Endothelial cell of umbilical vein (primary cell): Measurements from ENCODE around the gene EPHA5. TPM values are rescaled to one million over a fixed set of nuclear protein-coding genes. Genes with fewer than 3 reads are reported as not detected.

Experiments
- BruUV-seq: library from RNA; stranded (reverse); fragments of 400-500 nt; replicated peaks from 2 replicates; lab custom pipeline; 2021; lab: Mats Ljungman, UMichigan
- CTCF ChIA-PET: fragments of 300-600, 350-600 bp; sonication (Branson Sonifier 250); formaldehyde crosslinking; loops from one replicate; lab custom pipeline; 2021; ENCODE audit warnings: antibody characterized with exemption, inconsistent platforms; lab: Charles Lee
- POLR2A ChIA-PET: fragments of 300-600, 350-600 bp; sonication (Branson Sonifier 250); formaldehyde crosslinking; loops from one replicate; lab custom pipeline; 2021; ENCODE audit warnings: antibody characterized with exemption, inconsistent platforms; lab: Charles Lee
- DNase-seq: peaks from one replicate; pipeline ENCODE4 v3.0.0-alpha.2; 2011; ENCODE audit warnings: low read depth, low spot score
- FAIRE-seq: peaks from 2 replicates; lab custom pipeline; 2011; peaks lifted over from hg19 to GRCh38; lab: Jason Lieb, UNC
- H2AFZ ChIP-seq: 2 replicates; pipeline ENCODE4 v1.6.0; 2012; ENCODE audit warnings: low read depth, low read length, control low read depth, inconsistent platforms
- H3K27ac ChIP-seq: 2 replicates; pipeline ENCODE4 v1.5.1; 2011; ENCODE audit warnings: low read depth, mild to moderate bottlenecking, control low read depth, low read length, moderate library complexity; ENCODE audit not compliant: insufficient read depth
- H3K27me3 ChIP-seq, 2 experiments: 2 replicates each; pipeline versions ENCODE4 v1.6.0 to v1.6.1; 2011; ENCODE audit warnings: low read length in 2 of 2, mixed read lengths in 1 of 2; ENCODE audit not compliant: control insufficient read depth in 2 of 2, insufficient read depth in 2 of 2
- H3K36me3 ChIP-seq, 2 experiments: 2 replicates in 1 of 2; 3 replicates in 1 of 2; pipeline ENCODE4 v1.5.1; 2011; ENCODE audit warnings: low read length in 2 of 2, mild to moderate bottlenecking in 1 of 2, moderate library complexity in 1 of 2; ENCODE audit not compliant: control insufficient read depth in 2 of 2, insufficient read depth in 2 of 2; ENCODE audit errors: extremely low read depth in 1 of 2
- H3K4me1 ChIP-seq: 3 replicates; pipeline ENCODE4 v1.5.1; 2011; ENCODE audit warnings: mild to moderate bottlenecking, low read length; ENCODE audit not compliant: control insufficient read depth, insufficient read depth; ENCODE audit errors: extremely low read depth
- H3K4me2 ChIP-seq: 2 replicates; pipeline ENCODE4 v1.6.1; 2011; ENCODE audit warnings: low read length, control low read depth, mixed read lengths; ENCODE audit not compliant: insufficient read depth
- H3K4me3 ChIP-seq, 3 experiments: fragments of 200-600 bp in 1 of 3; sonication (generic), shearing (Covaris generic) in 1 of 3; replicated peaks in 1 of 3; 2 replicates each; pipeline ENCODE4 v1.5.1; 2011 to 2016; ENCODE audit warnings: control low read depth in 3 of 3, low read length in 3 of 3, mild to moderate bottlenecking in 2 of 3, inconsistent platforms in 1 of 3, low read depth in 1 of 3, moderate library complexity in 1 of 3; ENCODE audit not compliant: insufficient read depth in 1 of 3
- H3K79me2 ChIP-seq: 2 replicates; pipeline ENCODE4 v1.6.0; 2012; ENCODE audit warnings: low read length, inconsistent platforms; ENCODE audit not compliant: control insufficient read depth, insufficient read depth
- H3K9ac ChIP-seq: replicated peaks from 2 replicates; pipeline ENCODE3; 2011; ENCODE audit warnings: low read length, control low read depth; ENCODE audit not compliant: insufficient read depth; ENCODE audit errors: extremely low read depth
- H3K9me1 ChIP-seq: replicated peaks from 3 replicates; pipeline ENCODE4 v1.6.0; 2011; ENCODE audit warnings: mild to moderate bottlenecking, low read length; ENCODE audit not compliant: control insufficient read depth, insufficient read depth; ENCODE audit errors: extremely low read depth
- H3K9me3 ChIP-seq: replicated peaks from 2 replicates; pipeline ENCODE4 v1.5.1; 2012; ENCODE audit warnings: low read length, inconsistent platforms; ENCODE audit not compliant: control insufficient read depth, insufficient read depth
- H4K20me1 ChIP-seq: replicated peaks from 2 replicates; pipeline ENCODE3; 2011; ENCODE audit warnings: mild to moderate bottlenecking, low read length; ENCODE audit not compliant: control insufficient read depth, insufficient read depth; ENCODE audit errors: extremely low read depth
- EZH2 ChIP-seq: IDR thresholded peaks from 2 replicates; pipeline ENCODE4 v1.6.1; 2012; ENCODE audit warnings: borderline replicate concordance, low read depth, mild to moderate bottlenecking, moderate library complexity, low read length, inconsistent platforms; ENCODE audit not compliant: severe bottlenecking
- FOS ChIP-seq: IDR thresholded peaks from 2 replicates; pipeline ENCODE4 v1.6.1; 2011; ENCODE audit warnings: mild to moderate bottlenecking, low read length, moderate library complexity, borderline replicate concordance; ENCODE audit not compliant: insufficient read depth
- GATA2 ChIP-seq: IDR thresholded peaks from 2 replicates; pipeline ENCODE4 v1.7.0; 2011; ENCODE audit warnings: low read depth, mild to moderate bottlenecking, moderate library complexity, mixed read lengths, low read length; ENCODE audit not compliant: insufficient read length, insufficient read depth
- JUN ChIP-seq: IDR thresholded peaks from 2 replicates; pipeline ENCODE4 v1.6.1; 2011; ENCODE audit warnings: borderline replicate concordance, low read depth; ENCODE audit not compliant: insufficient read length, insufficient read depth
- MYC ChIP-seq: IDR thresholded peaks from one replicate; pipeline ENCODE4 v1.6.1; 2011; ENCODE audit warnings: mild to moderate bottlenecking, low read depth, low read length
- POLR2A ChIP-seq: IDR thresholded peaks from 2 replicates; pipeline ENCODE4 v1.6.1; 2012; ENCODE audit warnings: low read depth, mild to moderate bottlenecking, control low read depth, low read length
- POLR2AphosphoS5 ChIP-seq: IDR thresholded peaks from 2 replicates; pipeline ENCODE4 v1.6.1; 2012; ENCODE audit warnings: low read depth, mild to moderate bottlenecking, control low read depth, low read length, moderate library complexity; ENCODE audit not compliant: insufficient read depth
- dilution Hi-C: fragments of 300-500 bp; cut with MboI; formaldehyde crosslinking; loops from one replicate; pipeline ENCODE4 v1.15.0; 2019; ENCODE audit warnings: low sequenced_read_pairs; ENCODE audit not compliant: extremely low pct_ligation_motif_present
- intact Hi-C: fragments of 100-400 bp; cut with micrococcal nuclease; formaldehyde crosslinking; loops from one replicate; pipeline ENCODE4 v1.10.0; 2022
- polyA plus RNA-seq, 4 experiments: library from polyadenylated mRNA; depleted of rRNA in 3 of 4; stranded (reverse) in 3 of 4; unstranded in 1 of 4; fragments of >200 nt; gene quantifications; 2 replicates each; pipeline versions ENCODE4 v1.2.1 to v1.2.3, GENCODE V29; 2011 to 2012; ENCODE audit warnings: missing spikeins in 1 of 4
- total RNA-seq: library from RNA; stranded (reverse); gene quantifications from 2 replicates; pipeline ENCODE4 v1.2.3, GENCODE V29; 2021
- TF ChIP-seq, protein P1 (sequence below): IDR thresholded peaks from 2 replicates; pipeline ENCODE4 v1.6.1; 2011; ENCODE audit not compliant: insufficient read depth, insufficient read length
- TF ChIP-seq, protein P2 (sequence below), 2 donors: IDR thresholded peaks; 1 replicate in 1 of 2; 2 replicates in 1 of 2; pipeline ENCODE4 v1.5.1; 2011; ENCODE audit warnings: low read length in 2 of 2, mild to moderate bottlenecking in 2 of 2, moderate library complexity in 2 of 2, control low read depth in 1 of 2, inconsistent platforms in 1 of 2, low read depth in 1 of 2; ENCODE audit not compliant: insufficient read depth in 1 of 2; ENCODE audit errors: extremely low read depth in 1 of 2

The EPHA5 gene
- total and polyA plus RNA-seq, 2 donors (not counting 3 experiments of a cell fraction or from before 2014, with no cell fraction given) = 0.31 to 0.39 TPM

DNA sequence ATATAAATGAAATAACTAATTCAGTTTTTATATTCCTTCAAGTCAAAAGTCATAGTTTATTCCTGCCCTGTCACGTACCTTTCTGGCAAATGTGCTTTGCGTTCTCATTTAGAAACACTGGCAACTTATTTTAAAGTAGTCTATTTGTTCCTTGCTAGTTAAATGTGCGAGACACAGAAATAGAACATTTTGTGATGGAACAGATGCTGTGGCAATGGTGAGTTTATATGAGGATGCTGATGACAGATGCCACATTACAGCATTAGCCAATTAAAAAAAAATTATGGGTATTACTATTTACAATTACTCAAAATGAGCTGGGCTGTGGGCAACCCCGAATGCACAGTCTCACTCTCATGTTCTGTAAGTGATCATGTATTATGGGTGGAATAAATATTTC, 26.1 kb upstream of the EPHA5 start:
- Histone ChIP-seq H3K4me2 (no peak overlapping the region), H3K4me3 (no peak overlapping the region), H3K27ac (no peak overlapping the region), H3K36me3 (no peaks in the 10 kb centered on the region), H3K79me2 (no peaks in the 10 kb centered on the region), H3K4me1 (no peaks in the 10 kb centered on the region), H3K9me1 (no peaks in the 10 kb centered on the region), H3K9me3 (no peaks in the 10 kb centered on the region), H3K27me3 (no peaks in the 10 kb centered on the region), H4K20me1 (no peaks in the 10 kb centered on the region), H3K9ac (no peak overlapping the region), H2AFZ (no peak overlapping the region)
- BruUV-seq = no TSS peak
- FAIRE-seq = no peak
- CTCF ChIA-PET = interaction anchor here (1.4 kb wide), 1 partner anchor 17 kb away, joined by 4 read pairs; no protein-coding TSS in a partner anchor
- intact Hi-C loops = no loop called here
- POLR2A ChIA-PET = no interaction called here
- no peak for DNase-seq
- TF ChIP-seq GATA2 = no peak
- TF ChIP-seq JUN = no peak
- no peak for TF ChIP-seq POLR2A
- TF ChIP-seq POLR2AphosphoS5 = no peak
- TF ChIP-seq, protein P1, sequence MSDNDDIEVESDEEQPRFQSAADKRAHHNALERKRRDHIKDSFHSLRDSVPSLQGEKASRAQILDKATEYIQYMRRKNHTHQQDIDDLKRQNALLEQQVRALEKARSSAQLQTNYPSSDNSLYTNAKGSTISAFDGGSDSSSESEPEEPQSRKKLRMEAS = no peak
- TF ChIP-seq, protein P2, sequence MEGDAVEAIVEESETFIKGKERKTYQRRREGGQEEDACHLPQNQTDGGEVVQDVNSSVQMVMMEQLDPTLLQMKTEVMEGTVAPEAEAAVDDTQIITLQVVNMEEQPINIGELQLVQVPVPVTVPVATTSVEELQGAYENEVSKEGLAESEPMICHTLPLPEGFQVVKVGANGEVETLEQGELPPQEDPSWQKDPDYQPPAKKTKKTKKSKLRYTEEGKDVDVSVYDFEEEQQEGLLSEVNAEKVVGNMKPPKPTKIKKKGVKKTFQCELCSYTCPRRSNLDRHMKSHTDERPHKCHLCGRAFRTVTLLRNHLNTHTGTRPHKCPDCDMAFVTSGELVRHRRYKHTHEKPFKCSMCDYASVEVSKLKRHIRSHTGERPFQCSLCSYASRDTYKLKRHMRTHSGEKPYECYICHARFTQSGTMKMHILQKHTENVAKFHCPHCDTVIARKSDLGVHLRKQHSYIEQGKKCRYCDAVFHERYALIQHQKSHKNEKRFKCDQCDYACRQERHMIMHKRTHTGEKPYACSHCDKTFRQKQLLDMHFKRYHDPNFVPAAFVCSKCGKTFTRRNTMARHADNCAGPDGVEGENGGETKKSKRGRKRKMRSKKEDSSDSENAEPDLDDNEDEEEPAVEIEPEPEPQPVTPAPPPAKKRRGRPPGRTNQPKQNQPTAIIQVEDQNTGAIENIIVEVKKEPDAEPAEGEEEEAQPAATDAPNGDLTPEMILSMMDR (IDR thresholded peaks at IDR 0.05; ENCODE audit: extremely low read depth in 1 of 2, insufficient read depth in 1 of 2, low read depth in 1 of 2, low read length in 2 of 2) = no peak
- no peak for TF ChIP-seq EZH2
- TF ChIP-seq MYC = no peak
- no peak for TF ChIP-seq FOS
- dilution Hi-C loops = no loop called here
